Body of pancreas (tissue), 4 donors: ENCODE data around the gene GOLM1. TPM values are rescaled to one million over a fixed set of nuclear protein-coding genes. Genes with fewer than 3 reads are reported as not detected.

Experiments used
- ATAC-seq: fragments of 150-250 bp; one replicate; pipeline ENCODE4 v1.9.1; 2016
- DNase-seq, 4 donors: peaks; one replicate each; pipeline ENCODE4 v3.0.0-alpha.2; 2019
- H3K27ac ChIP-seq, 4 donors: fragments of 200-600 bp; sonication (generic); 1 replicate in 3 of 4; 2 replicates in 1 of 4; pipeline versions ENCODE4 v1.5.1 to v1.6.1; 2016 to 2019; ENCODE audit warnings: mild to moderate bottlenecking in 1 of 4, mixed read lengths in 1 of 4, moderate library complexity in 1 of 4
- H3K27me3 ChIP-seq, 2 donors: fragments of 200-600 bp; sonication (generic); one replicate each; pipeline ENCODE4 v1.6.0; 2016; ENCODE audit warnings: mild to moderate bottlenecking in 1 of 2
- H3K36me3 ChIP-seq, 2 donors: fragments of 200-600 bp; sonication (generic); replicated peaks in 1 of 2; 2 replicates each; pipeline ENCODE4 v1.5.1; 2016; ENCODE audit warnings: low read depth in 2 of 2; ENCODE audit not compliant: insufficient read depth in 1 of 2
- H3K4me1 ChIP-seq: fragments of 200-600 bp; sonication (generic); one replicate; pipeline ENCODE4 v1.6.0; 2016
- H3K4me3 ChIP-seq, 2 donors: fragments of 200-600 bp; sonication (generic); 1 replicate in 1 of 2; 2 replicates in 1 of 2; pipeline ENCODE4 v1.5.1; 2016 to 2019
- H3K9me3 ChIP-seq, 3 donors: fragments of 200-600 bp; sonication (generic); 1 replicate in 2 of 3; 2 replicates in 1 of 3; pipeline ENCODE4 v1.5.1; 2016
- POLR2A ChIP-seq, 3 donors: fragments of 450-650 bp; IDR thresholded peaks; one replicate each; pipeline ENCODE4 v1.6.1; 2016; ENCODE audit warnings: antibody characterized with exemption in 3 of 3, mild to moderate bottlenecking in 2 of 3
- WGBS, 2 donors: methylation state at CpG; one replicate each; pipeline ENCODE4 v1.1.5; 2017; 5-methylcytosine and 5-hydroxymethylcytosine counted together
- intact Hi-C: fragments of 100-400 bp; cut with DNase I; formaldehyde crosslinking; loops from one replicate; pipeline ENCODE4 v1.15.1; 2023
- total RNA-seq, 2 donors: library from RNA; depleted of rRNA; stranded (reverse); fragments of >200 nt; gene quantifications; one replicate each; pipeline ENCODE4 v1.1.0, GENCODE V29; 2016
- TF ChIP-seq, protein P1 (sequence below), 7 experiments: fragments of 450-650 bp in 4 of 7; fragments of 200-600 bp in 3 of 7; sonication (generic) in 3 of 7; IDR thresholded peaks; one replicate each; pipeline ENCODE4 v1.5.1; 2016 to 2019; ENCODE audit warnings: antibody characterized with exemption in 7 of 7

The GOLM1 gene
- total RNA-seq, 2 donors from 2014 or later, result 29.0 to 36.6 TPM

DNA sequence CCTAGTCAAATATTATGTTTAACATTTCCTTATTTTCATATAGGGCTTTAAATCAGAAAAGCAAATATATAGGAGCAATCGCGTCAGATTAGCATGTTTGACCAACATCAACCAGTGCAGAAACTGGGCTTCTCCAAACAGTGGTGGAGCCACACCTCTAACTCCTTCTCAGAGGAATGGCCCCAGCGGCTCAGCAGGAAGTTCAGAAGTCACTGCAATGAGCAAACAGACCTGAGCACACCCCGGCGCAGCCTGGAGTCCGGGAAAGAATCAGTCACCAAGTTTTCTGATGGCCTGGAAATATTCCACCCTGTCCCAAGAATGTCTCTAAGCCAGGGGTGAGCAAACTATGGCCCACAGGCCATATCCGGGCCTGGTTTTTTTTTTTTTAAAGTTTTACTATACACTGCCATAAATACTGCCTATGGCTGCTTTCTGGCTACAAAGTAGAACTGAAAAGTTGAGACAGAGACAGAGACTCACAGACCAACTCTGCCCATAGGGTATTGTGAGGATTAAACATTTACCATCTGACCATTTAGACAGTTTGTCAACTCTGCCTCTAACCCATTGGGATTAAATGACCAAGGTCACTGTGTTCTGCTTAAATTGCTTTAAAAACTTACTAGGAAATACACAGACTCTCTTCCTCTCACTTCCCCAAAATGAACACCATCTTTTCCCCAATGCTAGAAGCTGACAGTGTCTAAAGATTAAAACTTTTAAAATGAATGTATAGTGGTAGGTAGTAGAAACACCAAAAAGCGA lies 5.4 kb downstream of the GOLM1 start:
- peak; percentile 76 to 87 (median 82) for DNase-seq
- peaks cover 39% of the 10 kb centered on the region for H3K4me1 ChIP-seq
- 15 to 23% methylated on average over 8 of the region's 8 CpGs for WGBS, 2 donors

DNA sequence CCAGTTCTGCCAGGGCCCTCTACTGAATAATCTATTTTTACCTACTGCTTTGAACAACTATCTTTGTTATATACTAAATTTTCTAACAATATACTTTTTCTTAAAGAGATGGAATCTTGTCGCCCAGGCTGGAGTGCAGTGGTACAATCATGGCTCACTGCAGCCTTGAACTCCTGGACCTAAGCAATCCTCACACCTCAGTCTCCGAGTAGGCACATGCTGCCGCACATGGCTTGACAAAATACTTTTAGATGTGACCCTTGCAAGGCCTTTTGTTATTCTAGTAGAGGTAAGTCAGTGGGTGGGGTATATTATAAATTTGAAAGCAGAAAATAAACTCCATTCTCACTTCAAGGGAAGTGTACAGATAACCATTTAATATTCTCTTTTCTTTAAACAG lies 7.9 kb downstream of the GOLM1 start:
- Histone ChIP-seq H3K4me3 (no peak overlapping the region), H3K36me3 (no peaks in the 10 kb centered on the region), H3K9me3 (no peaks in the 10 kb centered on the region), H3K4me1 (peaks cover 22% of the 10 kb centered on the region), H3K27ac (no peak overlapping the region), H3K27me3 (no peaks in the 10 kb centered on the region)
- DNase-seq (no peak), ATAC-seq (no peak)
- TF ChIP-seq, protein P1, sequence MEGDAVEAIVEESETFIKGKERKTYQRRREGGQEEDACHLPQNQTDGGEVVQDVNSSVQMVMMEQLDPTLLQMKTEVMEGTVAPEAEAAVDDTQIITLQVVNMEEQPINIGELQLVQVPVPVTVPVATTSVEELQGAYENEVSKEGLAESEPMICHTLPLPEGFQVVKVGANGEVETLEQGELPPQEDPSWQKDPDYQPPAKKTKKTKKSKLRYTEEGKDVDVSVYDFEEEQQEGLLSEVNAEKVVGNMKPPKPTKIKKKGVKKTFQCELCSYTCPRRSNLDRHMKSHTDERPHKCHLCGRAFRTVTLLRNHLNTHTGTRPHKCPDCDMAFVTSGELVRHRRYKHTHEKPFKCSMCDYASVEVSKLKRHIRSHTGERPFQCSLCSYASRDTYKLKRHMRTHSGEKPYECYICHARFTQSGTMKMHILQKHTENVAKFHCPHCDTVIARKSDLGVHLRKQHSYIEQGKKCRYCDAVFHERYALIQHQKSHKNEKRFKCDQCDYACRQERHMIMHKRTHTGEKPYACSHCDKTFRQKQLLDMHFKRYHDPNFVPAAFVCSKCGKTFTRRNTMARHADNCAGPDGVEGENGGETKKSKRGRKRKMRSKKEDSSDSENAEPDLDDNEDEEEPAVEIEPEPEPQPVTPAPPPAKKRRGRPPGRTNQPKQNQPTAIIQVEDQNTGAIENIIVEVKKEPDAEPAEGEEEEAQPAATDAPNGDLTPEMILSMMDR (IDR thresholded peaks at IDR 0.05), result no peak
- TF ChIP-seq POLR2A (IDR thresholded peaks at IDR 0.05), result no peak
- intact Hi-C loops, result no loop called here
- WGBS, 2 donors, result 90 to 98% methylated on average over 3 of the region's 3 CpGs

More for the DNA sequence above, 5.4 kb downstream of the GOLM1 start:
- H3K27ac ChIP-seq, result peak overlapping the region; percentile 9 to 91 (median 76)
- ATAC-seq, result peak; percentile 94
- H3K27me3 ChIP-seq, result no peaks in the 10 kb centered on the region
- no peak overlapping the region for H3K4me3 ChIP-seq
- no peaks in the 10 kb centered on the region for H3K36me3 ChIP-seq
- H3K9me3 ChIP-seq, result no peaks in the 10 kb centered on the region
- intact Hi-C loops, result no loop called here
- TF ChIP-seq, protein P1 (IDR thresholded peaks at IDR 0.05), result peak in 3 of 7 experiments; percentile 17 to 29 (median 28)
- peak in 2 of 3 donors; percentile 40 to 46 for TF ChIP-seq POLR2A (IDR thresholded peaks at IDR 0.05)

DNA sequence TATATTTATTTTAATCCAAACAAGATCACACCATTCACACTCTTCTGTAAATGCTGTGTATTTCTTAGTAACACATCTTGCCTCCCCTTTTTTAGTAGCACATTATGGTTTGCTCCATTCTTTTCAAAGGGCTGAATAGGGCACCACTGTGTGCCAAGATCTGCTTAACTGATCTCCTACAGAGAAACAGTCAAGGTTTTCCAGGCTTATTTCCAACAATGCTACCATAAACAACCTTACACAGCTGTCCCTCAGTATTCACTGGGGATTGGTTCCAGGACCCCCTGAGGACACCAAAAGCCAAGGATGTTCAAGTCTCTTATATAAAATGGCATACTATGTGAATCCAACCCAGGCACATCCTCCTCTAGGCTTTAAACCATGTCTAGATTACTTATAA lies 16.5 kb downstream of the GOLM1 start:
- no peaks in the 10 kb centered on the region for H3K9me3 ChIP-seq
- H3K27ac ChIP-seq, result no peak overlapping the region
- H3K27me3 ChIP-seq, result no peaks in the 10 kb centered on the region
- TF ChIP-seq, protein P1 (IDR thresholded peaks at IDR 0.05), result no peak
- TF ChIP-seq POLR2A (IDR thresholded peaks at IDR 0.05), result no peak
- ATAC-seq (peak; percentile 45), DNase-seq (no peak)
- H3K36me3 ChIP-seq, result no peaks in the 10 kb centered on the region
- peaks cover 20% of the 10 kb centered on the region for H3K4me1 ChIP-seq
- intact Hi-C loops, result no loop called here
- H3K4me3 ChIP-seq, result no peak overlapping the region

DNA sequence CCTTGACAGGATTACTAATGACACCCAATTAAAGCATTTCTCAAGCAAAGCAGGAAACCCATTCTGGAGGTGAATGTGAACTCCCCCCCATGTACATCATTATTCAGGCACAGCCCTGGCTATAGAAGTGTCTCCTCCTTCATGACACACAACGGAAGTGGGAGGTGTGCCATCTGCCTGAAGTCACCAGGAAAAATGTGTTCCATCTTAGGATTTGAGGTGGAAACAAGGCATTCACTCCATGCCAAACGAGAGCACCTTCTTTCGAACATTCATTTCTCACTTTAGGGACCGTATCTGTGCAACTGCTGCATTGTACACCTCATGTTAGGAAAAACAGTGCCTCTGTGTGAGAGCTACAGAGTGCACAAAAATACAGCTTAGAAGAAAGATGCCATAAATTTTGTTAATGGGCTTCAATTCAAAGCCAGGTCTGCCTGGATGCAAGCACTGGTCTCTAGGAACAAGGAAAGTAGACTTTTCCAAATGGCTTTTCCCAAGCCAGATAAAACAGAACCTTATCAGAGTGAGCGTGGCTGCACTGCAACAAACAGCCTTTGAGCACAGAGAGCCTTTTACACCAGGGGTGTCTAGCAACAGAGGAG lies 19.4 kb downstream of the GOLM1 start:
- Histone ChIP-seq H3K27me3 (no peaks in the 10 kb centered on the region), H3K4me3 (no peak overlapping the region), H3K9me3 (no peaks in the 10 kb centered on the region), H3K27ac (peak overlapping the region in 3 of 4 donors; percentile 34 to 59 (median 42)), H3K4me1 (peaks cover 20% of the 10 kb centered on the region), H3K36me3 (no peaks in the 10 kb centered on the region)
- DNase-seq (no peak), ATAC-seq (peak; percentile 43)
- WGBS, 2 donors, result 33 to 52% methylated on average over 5 of the region's 5 CpGs
- intact Hi-C loops, result no loop called here
- TF ChIP-seq, protein P1 (IDR thresholded peaks at IDR 0.05), result no peak
- no peak for TF ChIP-seq POLR2A (IDR thresholded peaks at IDR 0.05)
